Renal pelvis (tissue), 4 donors: ENCODE results near the gene GANAB. TPM values are rescaled to one million over a fixed set of nuclear protein-coding genes. Genes with fewer than 3 reads are reported as not detected.
"Not testable (repeated sequence)": the region's sequence is repeated elsewhere in the genome, so short reads cannot be mapped to it uniquely, and the experiment has no call there.

Experiments used
- DNase-seq: peaks from one replicate; pipeline ENCODE4 v3.0.0-alpha.2; 2013
- polyA plus RNA-seq, 3 donors: library from polyadenylated mRNA; unstranded; fragments of 120-200 nt; gene quantifications; one replicate each; pipeline ENCODE4 v1.2.1, GENCODE V29; 2013; ENCODE audit not compliant: insufficient read length in 3 of 3

GANAB gene
- polyA plus RNA-seq, 3 donors: 371 to 407 (median 392) TPM

GRCh38 chr11:62604460-62605120, 41.8 kb downstream of the GANAB start:
- DNase-seq: peak; percentile 62

- no peak for DNase-seq
Measured at GRCh38 chr11:62603776-62604299, 42.6 kb downstream of the GANAB start.

- DNase-seq: no peak
Measured at GRCh38 chr11:62603072-62603408, 43.4 kb downstream of the GANAB start.

GRCh38 chr11:62602141-62603071, 44.0 kb downstream of the GANAB start:
- no peak for DNase-seq

GRCh38 chr11:62601372-62602140, 44.9 kb downstream of the GANAB start, which contains the start of gene MTA2:
TSS of gene MTA2 (minus strand) at chr11:62601865. CDS start at chr11:62601450, 415 bp downstream.
- peak; percentile 98 for DNase-seq

- DNase-seq: no peak
Measured at GRCh38 chr11:62601122-62601371, 45.4 kb downstream of the GANAB start.

- no peak for DNase-seq
Measured at GRCh38 chr11:62600367-62601121, 45.9 kb downstream of the GANAB start.

GRCh38 chr11:62599901-62600300, 46.5 kb downstream of the GANAB start:
- DNase-seq: no peak

- DNase-seq: peak; percentile 96
Measured at GRCh38 chr11:62599069-62599696, 47.2 kb downstream of the GANAB start.

GRCh38 chr11:62595124-62595523, 51.3 kb downstream of the GANAB start:
- no peak for DNase-seq

- no peak for DNase-seq
Measured at GRCh38 chr11:62593434-62594044, 52.9 kb downstream of the GANAB start.

- DNase-seq: no peak
Measured at GRCh38 chr11:62592989-62593421, 53.4 kb downstream of the GANAB start.

- no peak for DNase-seq
Measured at GRCh38 chr11:62592146-62592815, 54.1 kb downstream of the GANAB start.

- peak; percentile 99 for DNase-seq
Measured at GRCh38 chr11:62591448-62592145, 54.8 kb downstream of the GANAB start, which contains the start of gene TUT1. TSS of gene TUT1 (minus strand) at chr11:62591523. CDS start at chr11:62591485, 38 bp downstream.

- DNase-seq: no peak
Measured at GRCh38 chr11:62588966-62589637, 57.3 kb downstream of the GANAB start.

- DNase-seq: not testable (repeated sequence)
Measured at GRCh38 chr11:62585356-62585755, 61.1 kb downstream of the GANAB start.

GRCh38 chr11:62581735-62582134, 64.7 kb downstream of the GANAB start:
- not testable (repeated sequence) for DNase-seq

GRCh38 chr11:62580959-62581715, 65.3 kb downstream of the GANAB start:
- DNase-seq: no peak
